Measurements from ENCODE around the gene AXIN1. TPM values are rescaled to one million over a fixed set of nuclear protein-coding genes. Genes with fewer than 3 reads are reported as not detected.

AXIN1 gene
- total RNA-seq, 3 donors from 2014 or later: 16.5 to 22.6 (median 22.4) TPM

DNA sequence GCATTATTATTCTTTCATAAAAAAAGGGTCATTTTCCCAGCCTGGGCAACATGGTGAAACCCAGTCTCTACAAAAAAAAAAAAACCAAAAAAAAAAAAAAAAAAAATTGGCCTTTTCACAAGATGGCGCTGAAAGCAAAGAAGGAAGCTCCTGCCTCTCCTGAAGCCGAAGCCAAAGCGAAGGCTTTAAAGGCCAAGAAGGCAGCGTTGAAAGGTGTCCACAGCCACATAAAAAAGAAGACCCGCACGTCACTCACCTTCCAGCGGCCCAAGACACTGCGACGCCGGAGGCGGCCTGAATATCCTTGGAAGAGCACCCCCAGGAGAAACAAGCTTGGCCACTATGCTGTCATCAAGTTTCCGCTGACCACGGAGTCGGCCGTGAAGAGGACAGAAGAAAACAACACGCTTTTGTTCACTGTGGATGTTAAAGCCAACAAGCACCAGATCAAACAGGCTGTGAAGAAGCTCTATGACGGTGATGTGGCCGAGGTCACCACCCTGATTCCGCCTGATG, 34.2 kb upstream of the AXIN1 start:
- DNase-seq (ENCODE audit: low spot score in 2 of 2): peak in 1 of 2 donors; percentile 73
- TF ChIP-seq POLR2AphosphoS5 (IDR thresholded peaks at IDR 0.05): peak in 1 of 3 donors; percentile 24
- TF ChIP-seq, protein P1, sequence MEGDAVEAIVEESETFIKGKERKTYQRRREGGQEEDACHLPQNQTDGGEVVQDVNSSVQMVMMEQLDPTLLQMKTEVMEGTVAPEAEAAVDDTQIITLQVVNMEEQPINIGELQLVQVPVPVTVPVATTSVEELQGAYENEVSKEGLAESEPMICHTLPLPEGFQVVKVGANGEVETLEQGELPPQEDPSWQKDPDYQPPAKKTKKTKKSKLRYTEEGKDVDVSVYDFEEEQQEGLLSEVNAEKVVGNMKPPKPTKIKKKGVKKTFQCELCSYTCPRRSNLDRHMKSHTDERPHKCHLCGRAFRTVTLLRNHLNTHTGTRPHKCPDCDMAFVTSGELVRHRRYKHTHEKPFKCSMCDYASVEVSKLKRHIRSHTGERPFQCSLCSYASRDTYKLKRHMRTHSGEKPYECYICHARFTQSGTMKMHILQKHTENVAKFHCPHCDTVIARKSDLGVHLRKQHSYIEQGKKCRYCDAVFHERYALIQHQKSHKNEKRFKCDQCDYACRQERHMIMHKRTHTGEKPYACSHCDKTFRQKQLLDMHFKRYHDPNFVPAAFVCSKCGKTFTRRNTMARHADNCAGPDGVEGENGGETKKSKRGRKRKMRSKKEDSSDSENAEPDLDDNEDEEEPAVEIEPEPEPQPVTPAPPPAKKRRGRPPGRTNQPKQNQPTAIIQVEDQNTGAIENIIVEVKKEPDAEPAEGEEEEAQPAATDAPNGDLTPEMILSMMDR (IDR thresholded peaks at IDR 0.05): no peak
- intact Hi-C loops (cut with DNase I; ENCODE audit: low total_unique reads): no loop called here
- no peaks in the 10 kb centered on the region for H3K36me3 ChIP-seq
- no peaks in the 10 kb centered on the region for H3K27me3 ChIP-seq
- H3K27ac ChIP-seq: peak overlapping the region; percentile 30 to 75
- H3K4me3 ChIP-seq: no peak overlapping the region
- H3K9me3 ChIP-seq: no peaks in the 10 kb centered on the region
- no peaks in the 10 kb centered on the region for H3K4me1 ChIP-seq

DNA sequence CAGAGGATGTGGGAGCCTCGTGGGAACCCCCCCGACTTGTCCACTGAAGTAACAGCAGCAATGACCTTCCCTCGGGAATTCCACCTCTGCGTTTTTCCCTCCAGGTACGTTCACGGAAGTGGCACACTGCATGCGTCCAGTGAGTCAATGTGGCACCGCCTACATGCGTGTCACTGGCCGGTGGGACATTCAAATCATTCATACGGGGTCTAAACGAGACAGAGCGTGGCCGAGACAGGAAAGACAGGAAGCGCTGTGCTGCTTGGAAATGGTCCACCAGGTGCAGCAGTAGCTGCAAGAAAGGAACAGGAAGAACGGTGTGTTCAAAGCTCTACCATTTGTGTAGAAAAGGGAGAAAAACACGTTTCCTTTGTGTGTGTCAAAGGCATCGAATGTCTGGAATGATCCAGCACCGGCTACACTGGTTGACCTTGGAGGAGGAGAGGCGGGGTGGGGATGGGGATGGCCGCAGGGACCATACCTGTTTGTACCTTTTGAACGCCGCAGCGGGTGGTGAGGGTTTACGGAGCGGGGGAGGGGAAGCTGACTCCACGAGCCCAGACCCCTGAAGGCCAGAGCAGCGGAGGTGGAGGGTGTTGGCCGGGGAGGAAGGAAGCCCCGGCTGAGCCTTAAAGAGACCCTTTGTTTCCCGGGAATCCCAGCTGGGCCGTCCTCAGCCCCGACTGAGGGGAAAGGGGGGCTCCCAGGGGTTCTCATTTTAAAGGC, 31.0 kb upstream of the AXIN1 start:
- Histone ChIP-seq H3K27ac (peak overlapping the region; percentile 77), H3K9me3 (no peaks in the 10 kb centered on the region), H3K36me3 (no peaks in the 10 kb centered on the region), H3K27me3 (no peaks in the 10 kb centered on the region), H3K4me1 (peaks cover 3 to 4% of the 10 kb centered on the region in 2 donors), H3K4me3 (peak overlapping the region; percentile 72 to 81 (median 72))
- DNase-seq (ENCODE audit: low spot score in 2 of 2): peak in 1 of 2 donors; percentile 65
- intact Hi-C loops (cut with DNase I; ENCODE audit: low total_unique reads): no loop called here
- TF ChIP-seq POLR2AphosphoS5 (IDR thresholded peaks at IDR 0.05) (peak in 2 of 3 donors; percentile 17 to 22), POLR2A (IDR thresholded peaks at IDR 0.05) (no peak)

DNA sequence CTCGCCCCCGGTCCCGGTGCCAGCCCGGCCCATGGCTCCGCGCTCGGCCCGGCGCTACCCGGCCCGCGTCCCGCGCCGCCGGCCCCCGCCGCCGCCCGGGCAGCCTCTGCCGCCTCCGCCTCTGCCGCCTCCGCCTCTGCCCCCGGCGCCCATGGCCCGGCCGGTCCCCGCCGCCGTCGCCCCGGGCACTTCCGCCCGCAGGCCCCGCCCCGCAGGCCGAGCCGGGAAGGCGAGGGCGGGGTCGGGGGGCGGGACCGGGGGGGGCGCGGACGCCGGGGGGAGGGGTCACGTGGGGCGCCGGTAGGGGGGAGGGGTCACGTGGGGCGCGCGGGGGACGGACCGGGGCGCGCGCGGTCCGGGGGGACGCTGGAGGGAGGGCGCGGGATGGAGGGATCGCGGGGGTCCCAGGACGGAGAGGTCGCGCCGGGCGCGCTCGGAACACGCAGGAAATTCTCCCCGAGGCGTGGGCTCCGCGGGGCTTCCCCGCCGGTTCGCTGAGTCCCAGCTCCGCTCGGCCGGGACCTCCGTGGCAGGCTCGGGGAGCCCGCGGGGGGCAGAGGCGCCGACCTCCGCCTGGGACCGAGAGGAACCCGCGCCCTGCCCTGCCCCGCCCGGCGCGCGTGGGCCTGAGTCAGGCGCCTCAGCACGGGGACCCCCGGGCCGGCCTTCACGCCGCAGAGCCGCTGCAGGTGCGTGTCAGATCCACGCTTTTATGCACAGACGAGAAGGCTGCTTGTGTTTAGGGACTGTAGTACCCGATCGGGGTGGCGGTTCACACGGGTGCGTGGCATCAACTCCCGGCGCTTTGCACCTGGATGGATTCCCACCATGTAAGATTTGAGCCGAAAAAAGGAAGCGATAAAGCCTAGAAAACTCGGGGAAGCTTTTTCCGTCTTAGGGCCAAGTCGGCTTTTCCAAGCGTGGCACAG, 29.5 kb upstream of the AXIN1 start, which contains the start of gene PGAP6:
TSS of gene PGAP6 (minus strand) at position 190 of the 929 bp plus-strand sequence. CDS start at position 33, 157 bp downstream.
- intact Hi-C loops (cut with DNase I; ENCODE audit: low total_unique reads): no loop called here
- no peak for DNase-seq (ENCODE audit: low spot score in 2 of 2)
- Histone ChIP-seq H3K27me3 (no peaks in the 10 kb centered on the region), H3K4me1 (peaks cover 3 to 4% of the 10 kb centered on the region in 2 donors), H3K27ac (peak within 1 kb of the TSS; percentile 77 to 87), H3K4me3 (peak within 1 kb of the TSS; percentile 72 to 81 (median 72)), H3K36me3 (no peaks in the 10 kb centered on the region), H3K9me3 (no peaks in the 10 kb centered on the region)
- TF ChIP-seq, protein P1 (IDR thresholded peaks at IDR 0.05): no peak
- TF ChIP-seq POLR2AphosphoS5 (IDR thresholded peaks at IDR 0.05): peak in 1 of 3 donors; percentile 17

DNA sequence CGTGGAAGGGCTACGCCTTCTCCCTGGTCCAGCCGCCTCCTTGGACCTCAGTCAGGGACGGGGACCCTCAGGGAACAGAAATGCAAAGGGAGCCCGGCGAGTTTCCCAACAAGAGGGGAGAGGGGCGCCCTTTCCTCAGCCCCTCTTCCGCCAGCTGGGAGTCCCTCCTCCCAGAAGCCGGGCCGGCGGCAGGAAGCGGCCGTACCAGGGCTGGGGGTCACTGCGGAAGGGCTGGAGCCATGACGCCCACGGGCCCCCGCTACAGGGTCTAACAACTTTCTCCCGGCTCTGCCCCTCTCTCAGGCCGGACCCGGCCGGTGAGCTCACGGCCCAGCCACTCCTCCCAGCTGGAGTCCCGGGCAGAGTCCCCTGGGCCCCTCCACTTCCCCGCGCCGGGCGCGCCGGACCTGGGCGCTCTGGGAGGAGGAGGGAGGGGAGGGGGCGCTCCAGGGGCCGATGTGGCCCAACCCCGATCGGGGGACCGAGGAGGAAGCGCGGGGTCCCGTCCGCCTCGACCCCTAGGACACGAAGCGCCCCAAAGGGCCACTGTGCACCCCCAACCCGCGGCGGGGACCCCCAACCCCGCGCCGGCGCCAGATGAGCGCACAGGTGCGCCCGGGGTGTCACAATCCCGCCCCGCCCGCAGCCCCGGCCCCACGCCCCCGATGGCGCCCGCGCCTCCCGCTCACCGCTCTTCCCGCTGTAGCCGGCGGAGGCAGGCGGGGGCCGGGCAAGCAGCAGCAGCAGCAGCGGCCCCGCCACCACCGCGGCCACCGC, 28.7 kb upstream of the AXIN1 start:
- H3K9me3 ChIP-seq: no peaks in the 10 kb centered on the region
- TF ChIP-seq, protein P1 (IDR thresholded peaks at IDR 0.05): no peak
- DNase-seq (ENCODE audit: low spot score in 2 of 2): no peak
- peaks cover 3 to 4% of the 10 kb centered on the region in 2 donors for H3K4me1 ChIP-seq
- no peaks in the 10 kb centered on the region for H3K36me3 ChIP-seq
- no peaks in the 10 kb centered on the region for H3K27me3 ChIP-seq
- peak overlapping the region; percentile 72 to 81 (median 72) for H3K4me3 ChIP-seq
- H3K27ac ChIP-seq: peak overlapping the region; percentile 71 to 87
- intact Hi-C loops (cut with DNase I; ENCODE audit: low total_unique reads): no loop called here

DNA sequence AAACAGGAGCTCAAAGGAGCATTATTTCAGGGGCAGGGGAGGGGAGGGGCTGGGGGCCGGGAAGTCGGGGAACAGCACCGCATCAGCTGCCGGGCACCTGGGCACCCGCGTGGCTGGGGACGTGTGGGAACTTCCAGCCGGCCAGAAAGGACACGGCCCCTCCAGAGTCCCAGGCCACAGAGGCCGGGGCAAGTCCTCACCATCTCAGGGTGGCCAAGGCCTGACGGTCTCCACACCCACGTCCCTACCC, 28.2 kb upstream of the AXIN1 start:
- H3K9me3 ChIP-seq: no peaks in the 10 kb centered on the region
- no peak for DNase-seq (ENCODE audit: low spot score in 2 of 2)
- no peaks in the 10 kb centered on the region for H3K36me3 ChIP-seq
- H3K4me3 ChIP-seq: peak overlapping the region; percentile 72 to 81 (median 72)
- intact Hi-C loops (cut with DNase I; ENCODE audit: low total_unique reads): no loop called here
- H3K27ac ChIP-seq: peak overlapping the region; percentile 71 to 87
- H3K4me1 ChIP-seq: peaks cover 3 to 4% of the 10 kb centered on the region in 2 donors
- TF ChIP-seq POLR2AphosphoS5 (IDR thresholded peaks at IDR 0.05): no peak
- TF ChIP-seq, protein P1 (IDR thresholded peaks at IDR 0.05): no peak
- H3K27me3 ChIP-seq: no peaks in the 10 kb centered on the region

Measured in breast epithelium (tissue), 4 donors.